Stomach (tissue), 9 donors: Measurements from ENCODE around the gene DLG4. TPM values are rescaled to one million over a fixed set of nuclear protein-coding genes. Genes with fewer than 3 reads are reported as not detected.
A peak's percentile ranks its signal among the peaks of the same experiment; 100 is the strongest.

Experiments
- DNase-seq, 2 donors: peaks; one replicate each; pipeline versions ENCODE4 v3.0.0 to v3.0.0-alpha.2; 2013 to 2019
- H3K27ac ChIP-seq, 5 donors: fragments of 200-600 bp in 4 of 5; sonication (generic) in 4 of 5; one replicate each; pipeline ENCODE4 v1.5.1; 2013 to 2019; ENCODE audit warnings: mild to moderate bottlenecking in 1 of 5, moderate library complexity in 1 of 5
- H3K27me3 ChIP-seq, 3 donors: fragments of 200-600 bp; sonication (generic); one replicate each; pipeline ENCODE4 v1.5.1; 2017 to 2019; ENCODE audit warnings: mixed run types in 1 of 3
- H3K36me3 ChIP-seq, 4 donors: fragments of 200-600 bp; sonication (generic); 1 replicate in 3 of 4; 2 replicates in 1 of 4; pipeline ENCODE4 v1.5.1; 2016 to 2019
- H3K4me1 ChIP-seq, 4 donors: fragments of 200-600 bp; sonication (generic); one replicate each; pipeline ENCODE4 v1.5.1; 2016 to 2019
- H3K4me3 ChIP-seq, 4 donors: fragments of 200-600 bp; sonication (generic) in 3 of 4; one replicate each; pipeline ENCODE4 v1.5.1; 2016 to 2019; ENCODE audit warnings: mild to moderate bottlenecking in 1 of 4
- H3K9me3 ChIP-seq, 4 donors: fragments of 200-600 bp; sonication (generic); one replicate each; pipeline ENCODE4 v1.5.1; 2016 to 2019
- EP300 ChIP-seq: sonication (generic); formaldehyde crosslinking; IDR thresholded peaks from one replicate; pipeline ENCODE4 v1.6.1; 2017; ENCODE audit warnings: antibody characterized with exemption
- POLR2A ChIP-seq, 4 donors: fragments of 450-650 bp; IDR thresholded peaks; one replicate each; pipeline ENCODE4 v1.6.1; 2016; ENCODE audit warnings: antibody characterized with exemption in 4 of 4, control low read depth in 2 of 4, mild to moderate bottlenecking in 1 of 4, moderate library complexity in 1 of 4
- POLR2AphosphoS5 ChIP-seq, 3 donors: sonication (generic); formaldehyde crosslinking; IDR thresholded peaks; one replicate each; pipeline ENCODE4 v1.6.1; 2016; ENCODE audit warnings: antibody characterized with exemption in 3 of 3
- WGBS, 5 donors: extraction: QIAGEN DNeasy Blood & Tissue Kit in 3 of 5; methylation state at CpG; one replicate each; pipeline versions ENCODE4 v1.1.5 to v1.1.7; 2013 to 2018; 5-methylcytosine and 5-hydroxymethylcytosine counted together
- intact Hi-C: fragments of 100-400 bp; cut with DNase I; formaldehyde crosslinking; loops from one replicate; pipeline ENCODE4 v1.15.1; 2023; ENCODE audit warnings: low total_unique reads
- polyA plus RNA-seq, 3 donors: library from polyadenylated mRNA; stranded (reverse); fragments of 200-250 nt; gene quantifications; one replicate each; pipeline ENCODE4 v1.2.3, GENCODE V29; 2013
- total RNA-seq, 5 donors: library from RNA; depleted of rRNA; stranded (reverse); fragments of >200 nt; gene quantifications; one replicate each; pipeline versions ENCODE4 v1.1.0 to v1.2.3, GENCODE V29; 2014 to 2016
- TF ChIP-seq, protein P1 (sequence below), 7 experiments: fragments of 450-650 bp in 4 of 7; fragments of 200-600 bp in 3 of 7; sonication (generic) in 3 of 7; IDR thresholded peaks; one replicate each; pipeline ENCODE4 v1.5.1; 2016 to 2019; ENCODE audit warnings: antibody characterized with exemption in 7 of 7, control low read depth in 2 of 7, mild to moderate bottlenecking in 1 of 7
- donor health status: healthy with polysubstance abuse.
- donor health status: Bipolar disorder and iron deficiency.
- donor health status: healthy.

Gene DLG4
- total and polyA plus RNA-seq, 8 donors, result 3.2 to 26.3 (median 8.8) TPM

DNA sequence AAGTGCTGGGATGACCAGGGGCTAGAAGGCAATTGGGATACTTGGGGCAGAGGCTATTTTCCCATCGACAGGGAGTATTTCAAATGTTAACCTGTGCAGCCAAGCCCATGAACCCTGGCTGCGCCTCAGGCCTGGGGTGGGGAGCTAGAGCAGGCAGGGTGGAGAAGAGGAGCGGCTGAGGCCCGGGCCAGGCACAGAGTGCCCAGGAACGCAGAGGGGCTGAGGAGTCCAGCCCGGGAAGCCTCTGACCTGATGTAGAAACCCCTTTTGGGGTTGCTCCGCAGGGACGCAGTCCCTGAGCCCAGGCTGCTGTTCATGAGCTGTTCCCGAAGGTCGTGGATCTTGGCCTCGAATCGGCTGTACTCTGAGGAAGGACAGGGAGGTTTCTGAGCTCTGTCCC, 23.7 kb downstream of the DLG4 start:
- no peak for DNase-seq
- Histone ChIP-seq H3K9me3 (no peaks in the 10 kb centered on the region), H3K4me1 (no peaks in the 10 kb centered on the region), H3K4me3 (no peak overlapping the region), H3K27me3 (no peaks in the 10 kb centered on the region), H3K27ac (no peak overlapping the region), H3K36me3 (peaks cover 17 to 93% (median 64%) of the 10 kb centered on the region in 4 donors)
- TF ChIP-seq POLR2AphosphoS5 (IDR thresholded peaks at IDR 0.05), result no peak
- no peak for TF ChIP-seq POLR2A (IDR thresholded peaks at IDR 0.05)
- no peak for TF ChIP-seq EP300
- TF ChIP-seq, protein P1, sequence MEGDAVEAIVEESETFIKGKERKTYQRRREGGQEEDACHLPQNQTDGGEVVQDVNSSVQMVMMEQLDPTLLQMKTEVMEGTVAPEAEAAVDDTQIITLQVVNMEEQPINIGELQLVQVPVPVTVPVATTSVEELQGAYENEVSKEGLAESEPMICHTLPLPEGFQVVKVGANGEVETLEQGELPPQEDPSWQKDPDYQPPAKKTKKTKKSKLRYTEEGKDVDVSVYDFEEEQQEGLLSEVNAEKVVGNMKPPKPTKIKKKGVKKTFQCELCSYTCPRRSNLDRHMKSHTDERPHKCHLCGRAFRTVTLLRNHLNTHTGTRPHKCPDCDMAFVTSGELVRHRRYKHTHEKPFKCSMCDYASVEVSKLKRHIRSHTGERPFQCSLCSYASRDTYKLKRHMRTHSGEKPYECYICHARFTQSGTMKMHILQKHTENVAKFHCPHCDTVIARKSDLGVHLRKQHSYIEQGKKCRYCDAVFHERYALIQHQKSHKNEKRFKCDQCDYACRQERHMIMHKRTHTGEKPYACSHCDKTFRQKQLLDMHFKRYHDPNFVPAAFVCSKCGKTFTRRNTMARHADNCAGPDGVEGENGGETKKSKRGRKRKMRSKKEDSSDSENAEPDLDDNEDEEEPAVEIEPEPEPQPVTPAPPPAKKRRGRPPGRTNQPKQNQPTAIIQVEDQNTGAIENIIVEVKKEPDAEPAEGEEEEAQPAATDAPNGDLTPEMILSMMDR (IDR thresholded peaks at IDR 0.05), result no peak
- intact Hi-C loops, result no loop called here
- WGBS, 5 donors, result 92 to 95% (median 94%) methylated on average over 12 of the region's 12 CpGs

DNA sequence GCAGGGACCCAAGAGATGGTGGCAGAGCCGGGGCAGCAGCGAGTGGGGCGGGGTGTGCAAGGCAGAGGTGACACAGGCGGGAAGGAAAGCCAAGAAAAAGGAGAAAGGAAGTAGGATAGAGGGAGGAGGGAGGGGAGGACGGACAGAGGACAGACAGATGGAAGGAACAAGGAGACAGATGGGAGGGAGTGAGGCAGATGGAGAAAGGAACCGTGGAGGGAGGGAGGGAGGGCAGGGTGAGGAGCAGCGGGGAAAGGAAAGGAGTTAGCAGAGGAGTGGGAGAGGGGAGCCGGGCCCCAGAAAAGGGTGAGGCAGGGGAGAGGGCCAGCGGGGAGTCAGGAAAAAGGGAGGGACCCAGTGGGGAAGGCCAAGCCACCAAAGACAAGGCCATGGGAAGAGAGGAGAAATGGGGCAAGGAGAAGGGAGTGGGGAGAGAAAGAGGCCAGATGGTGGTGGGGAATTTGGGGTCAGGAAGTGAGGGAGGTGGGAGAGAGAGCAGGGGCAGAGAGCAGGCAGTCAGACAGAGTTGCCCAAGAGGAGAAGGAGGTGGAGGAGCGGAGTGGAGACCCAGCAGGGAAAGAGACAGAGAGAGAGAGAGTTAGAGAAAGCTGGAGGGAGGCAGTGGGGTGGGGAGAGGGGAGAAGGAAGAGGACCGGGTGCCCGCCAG, 27.2 kb downstream of the DLG4 start:
- peak in 1 of 2 donors; percentile 21 for DNase-seq
- H3K9me3 ChIP-seq, result no peaks in the 10 kb centered on the region
- no peak overlapping the region for H3K4me3 ChIP-seq
- H3K27me3 ChIP-seq, result no peaks in the 10 kb centered on the region
- WGBS, 5 donors, result 73 to 82% (median 77%) methylated on average over 12 of the region's 12 CpGs
- peaks cover 17 to 75% (median 69%) of the 10 kb centered on the region in 4 donors for H3K36me3 ChIP-seq
- intact Hi-C loops, result no loop called here
- H3K4me1 ChIP-seq, result no peaks in the 10 kb centered on the region
- no peak for TF ChIP-seq POLR2A (IDR thresholded peaks at IDR 0.05)
- no peak for TF ChIP-seq EP300
- TF ChIP-seq, protein P1 (IDR thresholded peaks at IDR 0.05), result no peak
- TF ChIP-seq POLR2AphosphoS5 (IDR thresholded peaks at IDR 0.05), result no peak
- H3K27ac ChIP-seq, result no peak overlapping the region

DNA sequence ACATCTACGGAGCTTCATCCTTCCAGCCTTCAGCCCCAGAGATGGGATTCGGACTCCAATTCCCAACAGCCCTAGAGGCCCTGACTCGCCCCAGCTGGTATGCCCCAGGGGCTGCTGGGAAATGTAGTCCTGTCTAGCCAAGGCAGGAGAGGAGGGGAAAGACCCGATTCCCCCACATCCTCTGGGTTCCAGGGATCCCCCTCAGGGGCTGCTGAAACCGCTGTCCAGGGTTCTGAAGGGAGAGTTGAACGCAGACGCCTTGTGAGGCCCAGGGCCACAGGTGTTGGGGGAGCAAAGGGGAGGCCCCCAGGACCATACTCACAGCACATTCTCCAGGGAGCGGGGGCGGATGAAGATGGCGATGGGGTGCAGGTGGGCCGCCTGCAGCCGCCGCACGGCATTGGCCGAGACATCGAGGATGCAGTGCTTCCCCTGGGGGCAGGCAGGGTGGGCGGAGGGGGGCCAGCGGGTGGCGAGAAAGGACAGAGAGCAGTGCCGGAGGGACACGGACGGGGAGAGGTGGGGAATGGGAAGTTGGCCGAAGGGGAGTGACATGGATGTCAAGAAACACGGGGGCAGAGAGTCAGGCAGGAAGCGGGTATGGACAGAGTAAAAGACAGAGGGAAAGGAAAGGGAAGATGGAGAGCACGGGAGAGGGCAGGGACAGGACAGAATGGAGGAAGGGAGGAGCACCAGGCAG, 27.9 kb downstream of the DLG4 start:
- Histone ChIP-seq H3K9me3 (no peaks in the 10 kb centered on the region), H3K4me3 (no peak overlapping the region), H3K27me3 (no peaks in the 10 kb centered on the region), H3K27ac (no peak overlapping the region), H3K36me3 (peaks cover 17 to 68% (median 64%) of the 10 kb centered on the region in 4 donors), H3K4me1 (no peaks in the 10 kb centered on the region)
- DNase-seq, result peak in 1 of 2 donors; percentile 80
- no peak for TF ChIP-seq POLR2A (IDR thresholded peaks at IDR 0.05)
- intact Hi-C loops, result no loop called here
- WGBS, 5 donors, result 75 to 82% (median 77%) methylated on average over 25 to 26 of the region's 26 CpGs

DNA sequence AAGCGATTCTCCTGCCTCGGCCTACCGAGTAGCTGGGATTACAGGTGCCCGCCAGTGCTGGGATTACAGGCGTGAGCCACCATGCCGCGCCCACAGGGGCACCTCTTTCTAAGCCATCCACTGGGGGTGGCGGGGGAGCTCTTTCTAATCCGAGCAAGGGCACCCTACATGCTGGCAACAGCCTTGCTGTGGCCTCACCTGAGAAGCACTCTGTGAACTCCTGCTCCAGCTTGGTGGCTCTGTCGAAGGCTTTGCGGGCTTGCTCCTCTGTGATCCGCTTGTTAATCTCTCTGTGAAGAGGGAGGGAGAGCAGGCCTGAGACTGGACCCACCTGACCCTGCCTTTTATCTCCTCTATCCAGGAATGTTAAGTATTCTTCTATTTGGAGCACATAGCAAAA, 28.6 kb downstream of the DLG4 start:
- no peaks in the 10 kb centered on the region for H3K4me1 ChIP-seq
- no peak overlapping the region for H3K4me3 ChIP-seq
- TF ChIP-seq POLR2A (IDR thresholded peaks at IDR 0.05) (no peak), EP300 (no peak), POLR2AphosphoS5 (IDR thresholded peaks at IDR 0.05) (no peak)
- TF ChIP-seq, protein P1 (IDR thresholded peaks at IDR 0.05), result no peak
- peaks cover 12 to 62% (median 57%) of the 10 kb centered on the region in 4 donors for H3K36me3 ChIP-seq
- H3K27me3 ChIP-seq, result no peaks in the 10 kb centered on the region
- WGBS, 5 donors, result 88 to 94% (median 92%) methylated on average over 6 to 12 of the region's 12 CpGs
- no peaks in the 10 kb centered on the region for H3K9me3 ChIP-seq
- intact Hi-C loops, result no loop called here
- H3K27ac ChIP-seq, result no peak overlapping the region
- no peak for DNase-seq
